ENCODE data around the gene SPATA2. TPM values are rescaled to one million over a fixed set of nuclear protein-coding genes. Genes with fewer than 3 reads are reported as not detected.

The SPATA2 gene
- total RNA-seq, 1 experiment from 2014 or later: 6.6 TPM

GRCh38 chr20:49893242-49894072 lies 21.9 kb downstream of the SPATA2 start:
- H3K9me2 ChIP-seq (ENCODE audit: insufficient read depth): no peaks in the 10 kb centered on the region
- peaks cover 0 to under 1% of the 10 kb centered on the region in 2 experiments; a peak in 1 of 4 replicates for H3K4me1 ChIP-seq (ENCODE audit: control insufficient read depth in 1 of 2, insufficient read depth in 2 of 2, low read length in 2 of 2)
- H2AFZ ChIP-seq (ENCODE audit: low read depth, low read length, poor library complexity, severe bottlenecking): no peak overlapping the region
- no peak overlapping the region for H3K9ac ChIP-seq (ENCODE audit: low read length)
- no peak for ATAC-seq
- H3K36me3 ChIP-seq (ENCODE audit: control insufficient read depth in 1 of 2, insufficient read depth in 2 of 2, low read length in 2 of 2): no peaks in the 10 kb centered on the region
- ChIA-PET RAD21 (ENCODE audit: low non-redundant PET in 1 of 2, low total read pairs in 2 of 2, uncharacterized antibody in 2 of 2, unreplicated experiment in 2 of 2) (no interaction called here), CTCF (no interaction called here), POLR2A (no interaction called here)
- H3K27ac ChIP-seq (ENCODE audit: low read depth, low read length): no peak overlapping the region
- no peaks in the 10 kb centered on the region for H3K9me3 ChIP-seq (ENCODE audit: control insufficient read depth in 1 of 2, insufficient read depth in 1 of 2, low read depth in 1 of 2, low read length in 2 of 2)
- no TSS peak for BruUV-seq (replicated peaks)
- no peak overlapping the region for H3K4me3 ChIP-seq (replicated peaks in 1 of 2; ENCODE audit: low read depth in 1 of 2, low read length in 2 of 2)
- H3K4me2 ChIP-seq (ENCODE audit: low read length): no peak overlapping the region
- H3K79me2 ChIP-seq (ENCODE audit: insufficient read depth, low read length): no peaks in the 10 kb centered on the region
- no peaks in the 10 kb centered on the region for H4K20me1 ChIP-seq (ENCODE audit: insufficient read depth)
- H3K27me3 ChIP-seq (ENCODE audit: insufficient read depth, low read length): no peaks in the 10 kb centered on the region
- DNase-seq (ENCODE audit: low read depth, low spot score): no peak
- intact Hi-C loops (cut with micrococcal nuclease): no loop called here
- no peak for TF ChIP-seq FOSL1 (IDR thresholded peaks at IDR 0.05; ENCODE audit: low read depth)
- TF ChIP-seq SRF (IDR thresholded peaks at IDR 0.05; ENCODE audit: low read depth): no peak
- no peak for TF ChIP-seq MAX (IDR thresholded peaks at IDR 0.05)
- TF ChIP-seq ATF3 (IDR thresholded peaks at IDR 0.05): no peak
- no peak for TF ChIP-seq SIN3A (IDR thresholded peaks at IDR 0.05; ENCODE audit: low read depth)
- no peak for TF ChIP-seq POLR2A (IDR thresholded peaks at IDR 0.05; ENCODE audit: borderline replicate concordance, extremely low read depth, insufficient read depth, insufficient read length)
- no peak for TF ChIP-seq ZFX (IDR thresholded peaks at IDR 0.05)
- no peak for TF ChIP-seq EZH2phosphoT487 (IDR thresholded peaks at IDR 0.05; ENCODE audit: borderline replicate concordance)
- TF ChIP-seq ZNF274 (IDR thresholded peaks at IDR 0.05; ENCODE audit: low read depth, low read length): no peak
- no peak for TF ChIP-seq POLR2AphosphoS5 (IDR thresholded peaks at IDR 0.05; ENCODE audit: low read depth, low read length)
- no peak for TF ChIP-seq CTCF (IDR thresholded peaks at IDR 0.05 in 2 of 3, conservative IDR thresholded peaks at IDR 0.05 in 1 of 3; ENCODE audit: borderline replicate concordance in 1 of 3, insufficient read depth in 1 of 3, low read depth in 2 of 3, low read length in 2 of 3)
- TF ChIP-seq ZBTB33 (IDR thresholded peaks at IDR 0.05; ENCODE audit: extremely low read depth, insufficient replicate concordance, low read length): no peak
- no peak for TF ChIP-seq TCF7L2 (IDR thresholded peaks at IDR 0.05; ENCODE audit: borderline replicate concordance, extremely low read depth, insufficient read depth, insufficient read length)
- no peak for TF ChIP-seq RAD21 (IDR thresholded peaks at IDR 0.05; ENCODE audit: low read depth)
- TF ChIP-seq EZH2 (IDR thresholded peaks at IDR 0.05): no peak
- no peak for TF ChIP-seq CBX3 (IDR thresholded peaks at IDR 0.05; ENCODE audit: low read depth)
- TF ChIP-seq JUND (IDR thresholded peaks at IDR 0.05): no peak
- TF ChIP-seq YY1 (IDR thresholded peaks at IDR 0.05; ENCODE audit: extremely low read depth, insufficient replicate concordance, low read depth, low read length): no peak
